Measurements from ENCODE around the gene KBTBD8. TPM values are rescaled to one million over a fixed set of nuclear protein-coding genes. Genes with fewer than 3 reads are reported as not detected.

The KBTBD8 gene
- total and polyA plus RNA-seq, 2 of the 13 experiments (the other 11 are each of a cell fraction or from before 2014, with no cell fraction given), result 1.1 to 7.6 TPM

GRCh38 chr3:67012564-67012963, 14.5 kb downstream of the KBTBD8 start:
- no TSS peak for BruUV-seq (replicated peaks)

More at GRCh38 chr3:67012564-67012963, 14.5 kb downstream of the KBTBD8 start:
- H4K20me1 ChIP-seq (ENCODE audit: insufficient read depth, low read length), result no peaks in the 10 kb centered on the region
- H3K4me2 ChIP-seq (ENCODE audit: low read depth, low read length), result no peak overlapping the region
- in situ Hi-C loops (cut with HindIII; ENCODE audit: extremely low pct_ligation_motif_present, low pct_unique_long_range_greater_than_20kb) (no loop called here), intact Hi-C loops (cut with micrococcal nuclease; ENCODE audit: unreplicated experiment) (no loop called here)
- H3K27ac ChIP-seq (ENCODE audit: extremely low read length, insufficient read depth, low read length), result no peak overlapping the region
- H3K27me3 ChIP-seq (ENCODE audit: control insufficient read depth in 1 of 2, insufficient read depth in 2 of 2, low read length in 2 of 2), result no peaks in the 10 kb centered on the region
- TF ChIP-seq YY1 (IDR thresholded peaks at IDR 0.05; ENCODE audit: insufficient read depth, insufficient replicate concordance, low read depth, low read length), result no peak
- no peak for TF ChIP-seq HMGXB4 (CRISPR knock-in tag; IDR thresholded peaks at IDR 0.05; ENCODE audit: borderline replicate concordance in 1 of 2, low read depth in 1 of 2)
- no peak for TF ChIP-seq WIZ (CRISPR knock-in tag; IDR thresholded peaks at IDR 0.05)
- no peak for TF ChIP-seq KLF16 (CRISPR knock-in tag; IDR thresholded peaks at IDR 0.05)
- TF ChIP-seq GATAD1 (CRISPR knock-in tag; IDR thresholded peaks at IDR 0.05), result no peak
- TF ChIP-seq THRA (CRISPR knock-in tag; IDR thresholded peaks at IDR 0.05; ENCODE audit: borderline replicate concordance), result no peak
- TF ChIP-seq NCOA1 (CRISPR knock-in tag; IDR thresholded peaks at IDR 0.05), result no peak
- TF ChIP-seq KLF6 (CRISPR knock-in tag; IDR thresholded peaks at IDR 0.05), result no peak
- no peak for TF ChIP-seq PRDM4 (CRISPR knock-in tag; IDR thresholded peaks at IDR 0.05; ENCODE audit: borderline replicate concordance)
- no peak for TF ChIP-seq CREB1 (IDR thresholded peaks at IDR 0.05)
- no peak for TF ChIP-seq CREB1 (CRISPR knock-in tag; IDR thresholded peaks at IDR 0.05)
- TF ChIP-seq TFAP4 (IDR thresholded peaks at IDR 0.05; ENCODE audit: borderline replicate concordance, low read depth), result no peak
- TF ChIP-seq ETV6 (CRISPR knock-in tag; conservative IDR thresholded peaks at IDR 0.05), result no peak
- FAIRE-seq (no peak), ATAC-seq (no peak), DNase-seq (ENCODE audit: low spot score) (no peak)
- H3K79me2 ChIP-seq (ENCODE audit: insufficient read depth, low read length), result no peaks in the 10 kb centered on the region
- ChIA-PET CTCF (ENCODE audit: low intra/inter-chr PET ratio, low total read pairs) (no interaction called here), POLR2A (no interaction called here)
- no peaks in the 10 kb centered on the region for H3K9me3 ChIP-seq (ENCODE audit: low read length)
- no peak overlapping the region for H3K4me3 ChIP-seq (replicated peaks in 1 of 3; ENCODE audit: insufficient read depth in 1 of 3, low read depth in 2 of 3, low read length in 3 of 3)
- H3K4me1 ChIP-seq (ENCODE audit: insufficient read depth, low read length), result peaks cover 6% of the 10 kb centered on the region
- WGBS (ENCODE audit: low lambda C conversion rate), result 91% methylated on average over 6 of the region's 6 CpGs
- H3K36me3 ChIP-seq (replicated peaks in 1 of 2; ENCODE audit: control insufficient read depth in 1 of 2, insufficient read depth in 2 of 2, low read length in 2 of 2), result peaks cover 0 to 4% of the 10 kb centered on the region in 2 experiments; a peak in 1 of 5 replicates
- H3K9ac ChIP-seq (ENCODE audit: insufficient read depth, low read depth, low read length), result no peak overlapping the region
- H2AFZ ChIP-seq (ENCODE audit: low read length), result no peak overlapping the region

All from HepG2 (cell line).